Colonic mucosa (tissue), 4 donors: ENCODE measurements around the gene IL1R1. TPM values are rescaled to one million over a fixed set of nuclear protein-coding genes. Genes with fewer than 3 reads are reported as not detected.

Experiments
- DNase-seq: peaks from one replicate; pipeline ENCODE4 v3.0.0-alpha.2; 2020
- H3K27ac ChIP-seq: fragments of 200-600 bp; one replicate; pipeline ENCODE4 v1.8.0; 2021
- H3K27me3 ChIP-seq: fragments of 200-600 bp; one replicate; pipeline ENCODE4 v1.8.0; 2021
- H3K36me3 ChIP-seq: fragments of 200-600 bp; one replicate; pipeline ENCODE4 v1.8.0; 2021
- H3K4me1 ChIP-seq: fragments of 200-600 bp; one replicate; pipeline ENCODE4 v1.8.0; 2021; ENCODE audit warnings: mild to moderate bottlenecking
- H3K4me3 ChIP-seq: fragments of 200-600 bp; one replicate; pipeline ENCODE4 v1.8.0; 2021
- H3K9ac ChIP-seq, 2 donors: one replicate each; pipeline ENCODE4 v1.7.0; 2013; ENCODE audit warnings: control low read depth in 2 of 2, low read depth in 2 of 2, low read length in 2 of 2
- H3K9me3 ChIP-seq: fragments of 200-600 bp; one replicate; pipeline ENCODE4 v1.8.0; 2021
- intact Hi-C: fragments of 100-400 bp; cut with DNase I; formaldehyde crosslinking; loops from one replicate; pipeline ENCODE4 v1.14.1; 2022
- total RNA-seq, 2 donors: library from RNA; stranded (reverse); fragmentation: NEBNext Ultra II Directional in 1 of 2; extraction: Animal tissue kit (Norgen Biotek cat#: 25700) in 1 of 2; gene quantifications; one replicate each; pipeline ENCODE4 v1.2.1, GENCODE V29; 2021
- TF ChIP-seq, protein P1 (sequence below): fragments of 200-600 bp; IDR thresholded peaks from one replicate; pipeline ENCODE4 v1.8.0; 2022; ENCODE audit warnings: antibody characterized with exemption, mild to moderate bottlenecking
- donor health status: healthy.
- donor health status: DM: no; HTN: no; CAD: no.
- donor health status: DM: no; HTN: no; CAD: no.

The IL1R1 gene
- total RNA-seq, 2 donors from 2014 or later = 13.9 to 23.9 TPM

DNA sequence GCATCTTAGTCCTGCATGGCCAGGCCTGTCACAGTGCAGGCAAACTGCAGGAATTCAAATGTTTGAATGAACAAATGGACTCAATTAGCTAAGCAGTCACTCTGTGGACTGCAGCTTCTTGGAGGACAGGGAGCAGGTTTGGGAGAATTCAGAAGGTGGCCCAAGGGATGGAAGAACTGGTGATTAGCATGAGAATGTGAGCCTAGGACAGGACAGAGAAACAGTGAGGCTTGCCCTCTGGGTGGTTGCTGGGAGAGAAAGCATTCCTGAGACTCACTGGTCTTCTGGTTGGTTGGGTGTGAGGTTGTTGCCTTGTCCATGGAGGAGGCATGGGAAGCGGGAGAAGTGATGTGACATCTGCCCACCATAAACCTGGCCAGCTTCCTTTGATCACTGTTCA, 58.0 kb downstream of the IL1R1 start:
- Histone ChIP-seq H3K4me1 (no peaks in the 10 kb centered on the region), H3K9me3 (no peaks in the 10 kb centered on the region), H3K27me3 (no peaks in the 10 kb centered on the region), H3K4me3 (no peak overlapping the region), H3K36me3 (no peaks in the 10 kb centered on the region), H3K27ac (no peak overlapping the region), H3K9ac (no peak overlapping the region)
- intact Hi-C loops = no loop called here
- no peak for DNase-seq
- TF ChIP-seq, protein P1, sequence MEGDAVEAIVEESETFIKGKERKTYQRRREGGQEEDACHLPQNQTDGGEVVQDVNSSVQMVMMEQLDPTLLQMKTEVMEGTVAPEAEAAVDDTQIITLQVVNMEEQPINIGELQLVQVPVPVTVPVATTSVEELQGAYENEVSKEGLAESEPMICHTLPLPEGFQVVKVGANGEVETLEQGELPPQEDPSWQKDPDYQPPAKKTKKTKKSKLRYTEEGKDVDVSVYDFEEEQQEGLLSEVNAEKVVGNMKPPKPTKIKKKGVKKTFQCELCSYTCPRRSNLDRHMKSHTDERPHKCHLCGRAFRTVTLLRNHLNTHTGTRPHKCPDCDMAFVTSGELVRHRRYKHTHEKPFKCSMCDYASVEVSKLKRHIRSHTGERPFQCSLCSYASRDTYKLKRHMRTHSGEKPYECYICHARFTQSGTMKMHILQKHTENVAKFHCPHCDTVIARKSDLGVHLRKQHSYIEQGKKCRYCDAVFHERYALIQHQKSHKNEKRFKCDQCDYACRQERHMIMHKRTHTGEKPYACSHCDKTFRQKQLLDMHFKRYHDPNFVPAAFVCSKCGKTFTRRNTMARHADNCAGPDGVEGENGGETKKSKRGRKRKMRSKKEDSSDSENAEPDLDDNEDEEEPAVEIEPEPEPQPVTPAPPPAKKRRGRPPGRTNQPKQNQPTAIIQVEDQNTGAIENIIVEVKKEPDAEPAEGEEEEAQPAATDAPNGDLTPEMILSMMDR = no peak

DNA sequence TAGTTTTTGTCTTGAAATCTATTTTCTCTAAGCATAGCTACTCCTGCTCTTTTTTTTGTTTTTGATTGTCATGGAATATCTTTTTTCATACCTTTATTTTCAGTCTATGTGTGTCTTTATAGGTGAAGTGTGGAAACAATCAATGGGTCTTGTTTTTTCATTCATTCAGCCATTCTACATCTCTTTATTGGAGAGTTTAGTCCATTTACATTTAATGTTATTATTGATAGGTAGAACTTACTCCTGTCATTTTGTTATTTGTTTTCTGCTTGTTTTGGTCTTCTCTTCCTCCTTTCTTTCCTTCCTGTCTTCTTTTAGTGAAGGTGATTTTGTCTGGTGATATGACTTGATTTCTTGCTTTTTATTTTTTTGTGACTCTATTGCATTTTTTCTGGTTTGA, 62.1 kb downstream of the IL1R1 start:
- Histone ChIP-seq H3K27me3 (no peaks in the 10 kb centered on the region), H3K4me1 (no peaks in the 10 kb centered on the region), H3K27ac (no peak overlapping the region), H3K4me3 (no peak overlapping the region), H3K9ac (no peak overlapping the region), H3K36me3 (no peaks in the 10 kb centered on the region), H3K9me3 (no peaks in the 10 kb centered on the region)
- TF ChIP-seq, protein P1 = no peak
- intact Hi-C loops = no loop called here
- DNase-seq = no peak

DNA sequence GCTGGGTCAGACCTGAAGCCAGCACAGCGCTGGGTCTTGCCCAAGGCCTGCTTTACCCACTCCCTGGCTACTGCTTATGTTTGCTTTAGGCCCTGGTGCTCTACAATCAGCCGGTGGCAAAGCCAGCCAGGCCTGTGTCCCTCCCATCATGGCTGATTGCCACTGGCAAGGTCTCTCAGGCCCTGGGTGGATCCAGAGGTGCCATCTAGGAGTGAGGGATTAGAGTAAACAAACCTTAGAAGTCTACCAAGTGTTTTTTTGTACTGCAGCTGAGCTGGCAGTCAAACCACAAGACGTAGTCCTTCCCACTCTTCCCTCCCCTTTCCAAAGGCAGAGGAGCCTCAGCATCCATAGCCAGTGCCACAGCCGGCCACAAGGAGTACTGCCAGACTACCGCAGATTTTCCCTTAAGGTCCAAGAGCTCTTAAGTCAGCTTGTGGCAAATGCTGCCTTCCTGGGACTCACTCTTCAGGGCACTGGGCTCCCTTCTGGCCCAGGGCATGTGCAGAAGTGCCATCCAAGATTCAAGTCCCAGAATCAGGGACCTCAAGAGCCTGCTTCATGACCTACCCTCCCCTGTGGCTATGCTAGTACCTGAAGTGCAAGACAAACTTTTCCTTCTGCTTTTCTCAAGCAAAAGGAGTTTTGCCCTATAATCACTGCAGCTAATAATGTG, 64.3 kb downstream of the IL1R1 start:
- no peak overlapping the region for H3K27ac ChIP-seq

DNA sequence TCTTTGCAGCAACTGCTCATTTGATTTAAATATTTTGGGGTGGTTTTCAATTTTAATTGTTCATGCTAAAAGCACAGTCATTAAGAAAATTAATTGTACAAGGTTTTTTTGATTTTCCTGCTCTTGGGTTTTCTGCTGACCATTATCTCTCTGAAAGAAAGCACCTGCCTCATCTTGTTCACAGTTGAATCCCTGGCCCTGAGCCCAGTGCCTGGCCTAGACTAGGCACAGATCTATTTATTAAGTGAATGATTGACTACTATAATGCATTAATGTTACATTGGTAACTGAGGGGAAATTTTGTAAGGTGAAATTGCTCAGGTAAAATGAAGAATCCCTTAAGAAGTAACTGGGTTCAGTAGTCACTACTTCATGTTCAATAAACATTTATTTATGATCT, 66.2 kb downstream of the IL1R1 start:
- intact Hi-C loops = no loop called here
- H3K9ac ChIP-seq = no peak overlapping the region
- no peaks in the 10 kb centered on the region for H3K4me1 ChIP-seq
- H3K9me3 ChIP-seq = no peaks in the 10 kb centered on the region
- TF ChIP-seq, protein P1 = no peak
- H3K4me3 ChIP-seq = no peak overlapping the region
- no peaks in the 10 kb centered on the region for H3K36me3 ChIP-seq
- no peak overlapping the region for H3K27ac ChIP-seq
- no peaks in the 10 kb centered on the region for H3K27me3 ChIP-seq
- no peak for DNase-seq

More for the DNA sequence above, 64.3 kb downstream of the IL1R1 start:
- Histone ChIP-seq H3K4me1 (no peaks in the 10 kb centered on the region), H3K9me3 (no peaks in the 10 kb centered on the region), H3K9ac (no peak overlapping the region), H3K4me3 (no peak overlapping the region), H3K27me3 (no peaks in the 10 kb centered on the region), H3K36me3 (no peaks in the 10 kb centered on the region)
- TF ChIP-seq, protein P1 = no peak
- DNase-seq = no peak
- intact Hi-C loops = no loop called here

DNA sequence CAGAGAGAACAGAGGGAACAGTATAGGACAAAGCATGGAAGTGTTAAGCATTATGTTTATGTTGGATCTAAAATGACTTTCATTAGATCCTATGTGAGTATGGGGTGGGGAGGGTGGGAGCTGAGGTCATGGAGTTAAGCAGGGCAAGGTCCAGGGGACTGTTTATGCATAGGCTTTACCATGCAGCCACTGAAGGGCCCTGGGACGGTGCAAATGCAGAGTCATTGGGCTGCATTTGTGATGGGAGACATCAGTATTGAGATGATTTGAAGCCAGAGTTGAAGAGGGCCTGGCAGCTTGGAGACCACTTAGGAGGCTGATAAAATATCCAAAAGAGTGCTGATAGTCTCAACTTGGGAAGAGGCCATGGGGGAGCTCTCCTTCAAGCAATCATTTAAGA, 66.9 kb downstream of the IL1R1 start:
- no peak overlapping the region for H3K4me3 ChIP-seq
- TF ChIP-seq, protein P1 = no peak
- H3K36me3 ChIP-seq = no peaks in the 10 kb centered on the region
- H3K4me1 ChIP-seq = no peaks in the 10 kb centered on the region
- H3K27ac ChIP-seq = no peak overlapping the region
- no peak overlapping the region for H3K9ac ChIP-seq
- H3K9me3 ChIP-seq = no peaks in the 10 kb centered on the region
- intact Hi-C loops = no loop called here
- no peak for DNase-seq
- H3K27me3 ChIP-seq = no peaks in the 10 kb centered on the region
